Measurements from ENCODE around the gene MAML2.

The MAML2 gene

GRCh38 chr11:96338910-96339705 lies 3.9 kb downstream of the MAML2 start:
- no peak for DNase-seq

- no peak for DNase-seq
Observed at GRCh38 chr11:96337541-96338431, 5.2 kb downstream of the MAML2 start.

- peak; percentile 31 for DNase-seq
Observed at GRCh38 chr11:96335388-96335787, 7.6 kb downstream of the MAML2 start.

GRCh38 chr11:96334219-96334618 lies 8.8 kb downstream of the MAML2 start:
- no peak for DNase-seq

GRCh38 chr11:96333191-96333719 lies 9.7 kb downstream of the MAML2 start:
- no peak for DNase-seq

- no peak for DNase-seq
Observed at GRCh38 chr11:96332126-96332771, 10.7 kb downstream of the MAML2 start.

GRCh38 chr11:96331699-96332116 lies 11.3 kb downstream of the MAML2 start:
- no peak for DNase-seq

- DNase-seq, result no peak
Observed at GRCh38 chr11:96330511-96330859, 12.5 kb downstream of the MAML2 start.

GRCh38 chr11:96329855-96330510 lies 13.0 kb downstream of the MAML2 start:
- no peak for DNase-seq

- DNase-seq, result no peak
Observed at GRCh38 chr11:96329419-96329818, 13.6 kb downstream of the MAML2 start.

GRCh38 chr11:96328395-96329010 lies 14.5 kb downstream of the MAML2 start:
- no peak for DNase-seq

- DNase-seq, result peak; percentile 21
Observed at GRCh38 chr11:96326959-96327358, 16.0 kb downstream of the MAML2 start.

- DNase-seq, result no peak
Observed at GRCh38 chr11:96324912-96325311, 18.1 kb downstream of the MAML2 start.

- no peak for DNase-seq
Observed at GRCh38 chr11:96323642-96323985, 19.4 kb downstream of the MAML2 start.

GRCh38 chr11:96322775-96323641 lies 20.0 kb downstream of the MAML2 start:
- no peak for DNase-seq

- no peak for DNase-seq
Observed at GRCh38 chr11:96321091-96321490, 21.9 kb downstream of the MAML2 start.

- no peak for DNase-seq
Observed at GRCh38 chr11:96319898-96320656, 22.9 kb downstream of the MAML2 start.

- DNase-seq, result no peak
Observed at GRCh38 chr11:96318850-96319249, 24.1 kb downstream of the MAML2 start.

GRCh38 chr11:96318399-96318798 lies 24.6 kb downstream of the MAML2 start:
- DNase-seq, result no peak

- no peak for DNase-seq
Observed at GRCh38 chr11:96317985-96318384, 25.0 kb downstream of the MAML2 start.

- DNase-seq, result no peak
Observed at GRCh38 chr11:96317571-96317970, 25.4 kb downstream of the MAML2 start.

Measured in DMS79 (cell line).